B cell (primary cell): ENCODE results near the gene ARHGAP32. TPM values are rescaled to one million over a fixed set of nuclear protein-coding genes. Genes with fewer than 3 reads are reported as not detected.

ENCODE experiments used
- ATAC-seq: fragments of 200-7000 bp; cut with Tn5 transposase; one replicate; pipeline ENCODE4 v1.10.0; 2021; ENCODE audit warnings: low read depth, mild to moderate bottlenecking, moderate number of reproducible peaks, moderate library complexity
- CTCF ChIA-PET: fragments of 350-600 bp; sonication (Branson Sonifier 250); formaldehyde crosslinking; loops from one replicate; lab custom pipeline; 2021; ENCODE audit warnings: antibody characterized with exemption, inconsistent platforms; lab: Charles Lee
- POLR2A ChIA-PET: fragments of 350-600 bp; sonication (Branson Sonifier 250); formaldehyde crosslinking; loops from one replicate; lab custom pipeline; 2021; ENCODE audit warnings: antibody characterized with exemption; lab: Charles Lee
- DNase-seq: peaks from one replicate; pipeline ENCODE4 v3.0.0; 2013
- H2AFZ ChIP-seq: 2 replicates; pipeline ENCODE4 v1.6.1; 2012; ENCODE audit warnings: mild to moderate bottlenecking, low read depth, low read length; ENCODE audit not compliant: insufficient read depth, poor library complexity, severe bottlenecking
- H3K27ac ChIP-seq, 2 donors: 1 replicate in 1 of 2; 2 replicates in 1 of 2; pipeline ENCODE4 v1.5.1; 2012 to 2013; ENCODE audit warnings: low read length in 2 of 2, mild to moderate bottlenecking in 2 of 2, moderate library complexity in 1 of 2
- H3K27me3 ChIP-seq, 4 experiments: fragments of 200-600 bp in 1 of 4; sonication (generic) in 1 of 4; replicated peaks in 1 of 4; 1 replicate in 2 of 4; 2 replicates in 2 of 4; pipeline versions ENCODE4 v1.6.1 to v1.7.0; 2013 to 2016; ENCODE audit warnings: low read length in 3 of 4, mild to moderate bottlenecking in 2 of 4, mixed read lengths in 1 of 4, moderate library complexity in 1 of 4; ENCODE audit not compliant: insufficient read depth in 4 of 4, control insufficient read depth in 3 of 4; ENCODE audit errors: control extremely low read depth in 1 of 4
- H3K36me3 ChIP-seq, 2 experiments: replicated peaks in 1 of 2; 1 replicate in 1 of 2; 2 replicates in 1 of 2; pipeline versions ENCODE4 v1.6.1 to v1.7.1; 2013; ENCODE audit warnings: low read length in 1 of 2; ENCODE audit not compliant: insufficient read depth in 2 of 2, control insufficient read depth in 1 of 2; ENCODE audit errors: control extremely low read depth in 1 of 2, extremely low read depth in 1 of 2
- H3K4me1 ChIP-seq, 2 donors: fragments of 200-600 bp in 1 of 2; sonication (generic) in 1 of 2; 1 replicate in 1 of 2; 2 replicates in 1 of 2; pipeline versions ENCODE4 v1.5.1 to v1.6.1; 2013 to 2017; ENCODE audit warnings: low read length in 2 of 2; ENCODE audit not compliant: control insufficient read depth in 2 of 2, insufficient read depth in 2 of 2
- H3K4me2 ChIP-seq: replicated peaks from 2 replicates; pipeline ENCODE3; 2012; ENCODE audit warnings: mild to moderate bottlenecking, low read depth, low read length; ENCODE audit not compliant: poor library complexity, severe bottlenecking
- H3K4me3 ChIP-seq, 5 experiments: fragments of 200-600 bp in 1 of 5; sonication (generic) in 1 of 5; 1 replicate in 3 of 5; 2 replicates in 2 of 5; pipeline versions ENCODE4 v1.5.1 to v1.7.0; 2011 to 2016; ENCODE audit warnings: low read length in 4 of 5, mild to moderate bottlenecking in 4 of 5, low read depth in 2 of 5, control low read depth in 1 of 5, moderate library complexity in 1 of 5; ENCODE audit not compliant: insufficient read depth in 1 of 5; ENCODE audit errors: control extremely low read depth in 1 of 5, extremely low read depth in 1 of 5
- H3K79me2 ChIP-seq: fragments of 200-600 bp; sonication (generic); one replicate; pipeline ENCODE4 v1.6.0; 2016; ENCODE audit warnings: low read length; ENCODE audit not compliant: control insufficient read depth, insufficient read depth
- H3K9ac ChIP-seq: fragments of 200-600 bp; sonication (generic); 2 replicates; pipeline ENCODE4 v1.6.1; 2017; ENCODE audit warnings: mild to moderate bottlenecking, low read length, moderate library complexity
- H3K9me3 ChIP-seq, 3 donors: one replicate each; pipeline versions ENCODE4 v1.6.1 to v1.7.1; 2013; ENCODE audit warnings: low read length in 2 of 3; ENCODE audit not compliant: control insufficient read depth in 2 of 3, insufficient read depth in 1 of 3; ENCODE audit errors: control extremely low read depth in 1 of 3
- H4K20me1 ChIP-seq: 2 replicates; pipeline ENCODE4 v1.6.0; 2012; ENCODE audit warnings: mild to moderate bottlenecking, low read length; ENCODE audit not compliant: insufficient read depth, control insufficient read depth, poor library complexity, severe bottlenecking
- H3K27ac Mint-ChIP-seq: one replicate; pipeline ENCODE4 v1.8.0; 2021; ENCODE audit warnings: mixed read lengths
- H3K27me3 Mint-ChIP-seq: one replicate; pipeline ENCODE4 v1.8.0; 2021; ENCODE audit warnings: mixed read lengths
- H3K4me1 Mint-ChIP-seq: one replicate; pipeline ENCODE4 v1.8.0; 2021; ENCODE audit warnings: mixed read lengths
- H3K4me3 Mint-ChIP-seq: one replicate; pipeline ENCODE4 v1.8.0; 2021; ENCODE audit warnings: mixed read lengths
- H3K9me3 Mint-ChIP-seq: one replicate; pipeline ENCODE4 v1.8.0; 2022; ENCODE audit warnings: mixed read lengths; ENCODE audit not compliant: insufficient read depth
- CTCF ChIP-seq: fragments of 200-600 bp; IDR thresholded peaks from one replicate; pipeline ENCODE4 v1.8.0; 2022; ENCODE audit warnings: antibody characterized with exemption, mild to moderate bottlenecking
- EZH2 ChIP-seq: IDR thresholded peaks from 2 replicates; pipeline ENCODE4 v1.6.1; 2012; ENCODE audit warnings: borderline replicate concordance, low read depth, mild to moderate bottlenecking, moderate library complexity, low read length; ENCODE audit not compliant: insufficient read depth, poor library complexity, severe bottlenecking
- WGBS: methylation state at CpG from one replicate; pipeline ENCODE4 v1.1.5; 2013; ENCODE audit warnings: missing lambda C conversion rate; ENCODE audit not compliant: insufficient coverage; 5-methylcytosine and 5-hydroxymethylcytosine counted together
- intact Hi-C: fragments of 100-400 bp; cut with micrococcal nuclease; formaldehyde crosslinking; loops from one replicate; pipeline ENCODE4 v1.10.0; 2022
- polyA plus RNA-seq: library from polyadenylated mRNA; depleted of rRNA; stranded (reverse); fragments of >200 nt; gene quantifications from 2 replicates; pipeline ENCODE4 v1.2.3, GENCODE V29; 2012
- total RNA-seq, 2 donors: library from RNA; stranded (reverse); fragments of 120-200 nt in 1 of 2; gene quantifications; 1 replicate in 1 of 2; 2 replicates in 1 of 2; pipeline versions ENCODE4 v1.2.3 to v1.2.4, GENCODE V29; 2013 to 2022

Gene ARHGAP32
- total and polyA plus RNA-seq, 2 donors (not counting 1 experiment from before 2014, with no cell fraction given) = 4.4 to 10.6 TPM

- ChIA-PET POLR2A (no interaction called here), CTCF (no interaction called here)
- WGBS = 100% methylated on average over 1 of the region's 8 CpGs
- no peak overlapping the region for H3K27ac Mint-ChIP-seq
- H2AFZ ChIP-seq = no peak overlapping the region
- H3K9ac ChIP-seq = no peak overlapping the region
- no peaks in the 10 kb centered on the region for H3K4me1 Mint-ChIP-seq
- no peaks in the 10 kb centered on the region for H3K27me3 ChIP-seq
- H3K9me3 ChIP-seq = peaks cover 0 to 3% (median 0%) of the 10 kb centered on the region in 3 donors
- H3K4me3 ChIP-seq = no peak overlapping the region
- no peak overlapping the region for H3K27ac ChIP-seq
- intact Hi-C loops = no loop called here
- H3K4me2 ChIP-seq = no peak overlapping the region
- no peaks in the 10 kb centered on the region for H3K79me2 ChIP-seq
- no peaks in the 10 kb centered on the region for H3K9me3 Mint-ChIP-seq
- H3K4me3 Mint-ChIP-seq = no peak overlapping the region
- TF ChIP-seq EZH2 (no peak), CTCF (no peak)
- no peaks in the 10 kb centered on the region for H3K36me3 ChIP-seq
- ATAC-seq = no peak
- no peaks in the 10 kb centered on the region for H4K20me1 ChIP-seq
- H3K27me3 Mint-ChIP-seq = no peaks in the 10 kb centered on the region
- no peak for DNase-seq
- no peaks in the 10 kb centered on the region for H3K4me1 ChIP-seq
Measured at GRCh38 chr11:129141748-129142523, 50.2 kb downstream of the ARHGAP32 start.

- intact Hi-C loops = no loop called here
- no peaks in the 10 kb centered on the region for H4K20me1 ChIP-seq
- no peak overlapping the region for H3K4me3 ChIP-seq
- no peak overlapping the region for H2AFZ ChIP-seq
- H3K27ac ChIP-seq = no peak overlapping the region
- H3K36me3 ChIP-seq = no peaks in the 10 kb centered on the region
- no peak for TF ChIP-seq EZH2
- TF ChIP-seq CTCF = no peak
- peaks cover 0 to 7% (median 1%) of the 10 kb centered on the region in 3 donors for H3K9me3 ChIP-seq
- peaks cover 3% of the 10 kb centered on the region for H3K79me2 ChIP-seq
- H3K4me1 ChIP-seq = peaks cover 0 to 3% of the 10 kb centered on the region in 2 donors
- ATAC-seq (no peak), DNase-seq (no peak)
- H3K4me2 ChIP-seq = no peak overlapping the region
- peaks cover 3% of the 10 kb centered on the region for H3K9me3 Mint-ChIP-seq
- no peak overlapping the region for H3K9ac ChIP-seq
- H3K27me3 ChIP-seq = no peaks in the 10 kb centered on the region
- ChIA-PET POLR2A (no interaction called here), CTCF (interaction anchor here (1.4 kb wide), 1 partner anchor 13 kb away, joined by 3 read pairs; no protein-coding TSS in a partner anchor)
- H3K4me1 Mint-ChIP-seq = peaks cover 3% of the 10 kb centered on the region
- H3K4me3 Mint-ChIP-seq = no peak overlapping the region
- H3K27ac Mint-ChIP-seq = no peak overlapping the region
- H3K27me3 Mint-ChIP-seq = no peaks in the 10 kb centered on the region
- WGBS = no CpG with 5 or more reads among the region's 6 CpGs
Measured at GRCh38 chr11:129131316-129131715, 60.8 kb downstream of the ARHGAP32 start.
